NT2/D1 (cell line): ENCODE measurements around the gene FOCAD.

ENCODE experiments used
- SUZ12 ChIP-seq: IDR thresholded peaks from 2 replicates; pipeline ENCODE4 v1.6.1; 2011; ENCODE audit not compliant: insufficient read length, insufficient read depth; ENCODE audit errors: extremely low read depth
- YY1 ChIP-seq: IDR thresholded peaks from 2 replicates; pipeline ENCODE4 v1.6.1; 2011; ENCODE audit not compliant: insufficient read length, insufficient read depth
- ZNF274 ChIP-seq: IDR thresholded peaks from 2 replicates; pipeline ENCODE4 v1.6.1; 2011; ENCODE audit warnings: mild to moderate bottlenecking, low read depth, low read length

DNA sequence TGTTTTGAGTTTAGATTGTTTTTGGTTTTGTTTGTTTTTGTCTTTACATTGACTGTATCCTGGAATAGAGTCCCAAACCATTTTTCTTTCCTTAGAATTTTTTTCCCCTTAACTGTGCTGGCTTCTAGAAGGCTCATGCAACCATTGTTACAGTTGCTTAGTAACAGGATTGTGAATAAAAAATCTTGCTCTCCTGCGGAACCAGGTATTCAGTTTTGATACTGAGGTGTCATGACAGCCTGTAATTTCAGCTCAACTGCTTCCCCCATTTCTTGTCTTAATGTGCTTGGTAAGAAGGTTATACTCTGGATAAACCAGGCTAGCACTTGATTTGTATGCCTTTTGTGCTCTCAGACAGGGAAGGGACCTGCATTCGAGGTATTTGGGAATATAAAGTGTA, 42.1 kb downstream of the FOCAD start:
- TF ChIP-seq ZNF274 = no peak
- TF ChIP-seq SUZ12 = no peak
- TF ChIP-seq YY1 = no peak
